ENCODE data around the gene KRTAP5-4.
"Not testable (repeated sequence)": the region's sequence is repeated elsewhere in the genome, so short reads cannot be mapped to it uniquely, and the experiment has no call there.

The KRTAP5-4 gene

GRCh38 chr11:1650034-1650917 lies 28.3 kb upstream of the KRTAP5-4 start:
- H3K36me3 ChIP-seq (ENCODE audit: insufficient read depth, low read length), result no peaks in the 10 kb centered on the region
- H2AFZ ChIP-seq (ENCODE audit: low read length), result no peak overlapping the region
- H3K27me3 ChIP-seq (ENCODE audit: insufficient read depth, low read length, poor library complexity, severe bottlenecking), result no peaks in the 10 kb centered on the region
- H3K9me2 ChIP-seq (replicated peaks; ENCODE audit: low read depth, low read length), result no peaks in the 10 kb centered on the region
- TF ChIP-seq, protein P1, sequence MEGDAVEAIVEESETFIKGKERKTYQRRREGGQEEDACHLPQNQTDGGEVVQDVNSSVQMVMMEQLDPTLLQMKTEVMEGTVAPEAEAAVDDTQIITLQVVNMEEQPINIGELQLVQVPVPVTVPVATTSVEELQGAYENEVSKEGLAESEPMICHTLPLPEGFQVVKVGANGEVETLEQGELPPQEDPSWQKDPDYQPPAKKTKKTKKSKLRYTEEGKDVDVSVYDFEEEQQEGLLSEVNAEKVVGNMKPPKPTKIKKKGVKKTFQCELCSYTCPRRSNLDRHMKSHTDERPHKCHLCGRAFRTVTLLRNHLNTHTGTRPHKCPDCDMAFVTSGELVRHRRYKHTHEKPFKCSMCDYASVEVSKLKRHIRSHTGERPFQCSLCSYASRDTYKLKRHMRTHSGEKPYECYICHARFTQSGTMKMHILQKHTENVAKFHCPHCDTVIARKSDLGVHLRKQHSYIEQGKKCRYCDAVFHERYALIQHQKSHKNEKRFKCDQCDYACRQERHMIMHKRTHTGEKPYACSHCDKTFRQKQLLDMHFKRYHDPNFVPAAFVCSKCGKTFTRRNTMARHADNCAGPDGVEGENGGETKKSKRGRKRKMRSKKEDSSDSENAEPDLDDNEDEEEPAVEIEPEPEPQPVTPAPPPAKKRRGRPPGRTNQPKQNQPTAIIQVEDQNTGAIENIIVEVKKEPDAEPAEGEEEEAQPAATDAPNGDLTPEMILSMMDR (conservative IDR thresholded peaks at IDR 0.05; ENCODE audit: low read length), result no peak
- no peak for TF ChIP-seq EZH2phosphoT487 (IDR thresholded peaks at IDR 0.05; ENCODE audit: borderline replicate concordance)
- H3K9ac ChIP-seq (ENCODE audit: low read depth, low read length, poor library complexity, severe bottlenecking), result no peak overlapping the region
- no peak overlapping the region for H3K4me2 ChIP-seq (ENCODE audit: low read depth, low read length, poor library complexity, severe bottlenecking)
- H3F3A ChIP-seq (ENCODE audit: low read depth), result no peaks in the 10 kb centered on the region
- H3K9me3 ChIP-seq (ENCODE audit: insufficient read depth, low read depth, low read length), result no peaks in the 10 kb centered on the region
- no peaks in the 10 kb centered on the region for H3K79me2 ChIP-seq (ENCODE audit: insufficient read depth, low read length)
- no peak overlapping the region for H3K4me3 ChIP-seq (ENCODE audit: low read length, poor library complexity, severe bottlenecking)
- H3K4me1 ChIP-seq (ENCODE audit: insufficient read depth, low read length, poor library complexity, severe bottlenecking), result no peaks in the 10 kb centered on the region
- no peaks in the 10 kb centered on the region for H4K20me1 ChIP-seq (ENCODE audit: insufficient read depth, low read length, poor library complexity, severe bottlenecking)

DNA sequence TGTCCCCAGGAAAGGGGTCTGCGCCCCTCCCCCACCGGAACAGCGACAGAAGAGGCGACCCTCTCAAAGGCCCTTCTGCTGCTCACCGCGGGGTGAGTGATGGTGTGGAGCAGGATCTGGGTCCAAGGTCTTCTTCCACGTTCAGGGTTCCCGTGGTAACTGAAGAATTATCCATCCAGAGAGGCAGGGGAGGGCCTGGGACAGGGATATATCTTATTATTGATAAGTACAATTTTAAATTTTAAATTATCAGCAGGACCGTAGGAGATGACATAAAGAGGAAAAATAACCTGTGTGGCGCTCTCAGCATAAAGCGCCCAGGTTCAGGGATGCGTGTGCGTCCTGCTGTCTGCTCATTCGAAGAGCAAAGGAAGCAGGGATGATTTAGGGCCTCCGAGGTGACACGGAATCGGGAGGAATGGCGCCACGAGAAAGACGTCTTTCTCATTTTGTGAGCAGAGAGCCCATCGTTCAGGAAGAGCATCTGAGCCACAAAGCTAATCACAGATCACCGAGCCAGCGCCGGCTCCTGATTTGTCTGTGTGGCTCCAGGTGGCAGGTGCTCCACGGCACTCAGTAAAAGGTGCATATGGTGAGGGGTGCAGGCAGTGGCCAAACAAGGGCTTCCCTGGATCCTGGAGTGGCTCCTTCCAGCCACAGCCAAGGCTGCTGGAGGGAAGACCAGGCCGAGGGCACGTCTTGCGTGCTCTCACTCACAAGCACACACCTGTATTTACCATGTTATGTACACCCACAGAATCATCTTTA lies 26.9 kb upstream of the KRTAP5-4 start:
- Histone ChIP-seq H3K9me2 (replicated peaks; ENCODE audit: low read depth, low read length) (no peaks in the 10 kb centered on the region), H3K9ac (ENCODE audit: low read depth, low read length, poor library complexity, severe bottlenecking) (no peak overlapping the region), H2AFZ (ENCODE audit: low read length) (no peak overlapping the region), H3K36me3 (ENCODE audit: insufficient read depth, low read length) (no peaks in the 10 kb centered on the region), H3F3A (ENCODE audit: low read depth) (no peaks in the 10 kb centered on the region), H3K4me2 (ENCODE audit: low read depth, low read length, poor library complexity, severe bottlenecking) (no peak overlapping the region), H3K79me2 (ENCODE audit: insufficient read depth, low read length) (no peaks in the 10 kb centered on the region), H4K20me1 (ENCODE audit: insufficient read depth, low read length, poor library complexity, severe bottlenecking) (no peaks in the 10 kb centered on the region), H3K4me3 (ENCODE audit: low read length, poor library complexity, severe bottlenecking) (no peak overlapping the region), H3K4me1 (ENCODE audit: insufficient read depth, low read length, poor library complexity, severe bottlenecking) (no peaks in the 10 kb centered on the region), H3K9me3 (ENCODE audit: insufficient read depth, low read depth, low read length) (no peaks in the 10 kb centered on the region), H3K27me3 (ENCODE audit: insufficient read depth, low read length, poor library complexity, severe bottlenecking) (no peaks in the 10 kb centered on the region)
- TF ChIP-seq EZH2phosphoT487 (IDR thresholded peaks at IDR 0.05; ENCODE audit: borderline replicate concordance), result no peak
- TF ChIP-seq, protein P1 (conservative IDR thresholded peaks at IDR 0.05; ENCODE audit: low read length), result no peak

DNA sequence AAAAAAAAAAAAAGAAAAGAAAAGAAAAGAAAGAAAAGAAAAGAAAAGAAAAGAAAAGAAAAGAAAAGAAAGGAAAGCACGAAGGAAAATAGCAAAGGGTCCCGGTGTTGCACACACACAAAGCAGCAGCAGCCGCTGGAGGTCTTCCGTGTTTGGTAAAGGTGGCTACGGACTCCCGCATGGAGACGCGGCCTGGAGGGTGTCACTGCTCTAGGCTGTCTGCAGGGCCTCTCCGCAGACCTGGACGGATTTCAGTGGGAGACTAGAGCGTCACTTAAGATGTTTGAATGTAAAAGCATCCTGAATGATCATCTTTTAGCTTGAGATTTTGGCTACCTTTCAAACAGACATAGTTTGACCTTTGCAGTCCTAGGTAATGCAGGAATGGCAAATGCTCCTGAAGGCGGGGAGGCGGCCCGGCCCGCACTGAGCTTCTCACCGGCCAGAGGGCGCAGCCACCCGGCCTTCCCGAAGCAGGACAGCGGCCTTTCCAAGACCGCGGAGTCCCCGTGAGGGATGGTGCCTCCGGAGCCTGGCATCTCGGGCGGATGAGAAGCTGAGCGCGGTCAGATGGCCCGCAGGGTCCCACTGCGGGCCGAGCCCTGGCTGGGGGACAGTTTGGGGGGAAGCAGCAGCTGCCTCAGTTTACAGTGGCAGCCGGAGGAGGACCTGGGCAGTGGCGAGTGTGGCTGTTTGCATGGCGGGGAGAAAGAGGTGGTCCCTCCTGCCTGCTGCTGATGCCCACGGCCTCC lies 26.1 kb upstream of the KRTAP5-4 start:
- Histone ChIP-seq H3K9me3 (ENCODE audit: insufficient read depth, low read depth, low read length) (no peaks in the 10 kb centered on the region), H3K9ac (ENCODE audit: low read depth, low read length, poor library complexity, severe bottlenecking) (no peak overlapping the region), H3K4me2 (ENCODE audit: low read depth, low read length, poor library complexity, severe bottlenecking) (no peak overlapping the region), H3K4me3 (ENCODE audit: low read length, poor library complexity, severe bottlenecking) (no peak overlapping the region), H3K36me3 (ENCODE audit: insufficient read depth, low read length) (no peaks in the 10 kb centered on the region), H3K27me3 (ENCODE audit: insufficient read depth, low read length, poor library complexity, severe bottlenecking) (no peaks in the 10 kb centered on the region), H3F3A (ENCODE audit: low read depth) (no peaks in the 10 kb centered on the region), H2AFZ (ENCODE audit: low read length) (no peak overlapping the region), H3K79me2 (ENCODE audit: insufficient read depth, low read length) (no peaks in the 10 kb centered on the region), H3K9me2 (replicated peaks; ENCODE audit: low read depth, low read length) (no peaks in the 10 kb centered on the region), H3K4me1 (ENCODE audit: insufficient read depth, low read length, poor library complexity, severe bottlenecking) (no peaks in the 10 kb centered on the region), H4K20me1 (ENCODE audit: insufficient read depth, low read length, poor library complexity, severe bottlenecking) (no peaks in the 10 kb centered on the region)
- TF ChIP-seq, protein P1 (conservative IDR thresholded peaks at IDR 0.05; ENCODE audit: low read length), result no peak
- no peak for TF ChIP-seq EZH2phosphoT487 (IDR thresholded peaks at IDR 0.05; ENCODE audit: borderline replicate concordance)

- H3K4me2 ChIP-seq (ENCODE audit: low read depth, low read length, poor library complexity, severe bottlenecking); H3K4me3 ChIP-seq (ENCODE audit: low read length, poor library complexity, severe bottlenecking); H3K9ac ChIP-seq (ENCODE audit: low read depth, low read length, poor library complexity, severe bottlenecking); H3K36me3 ChIP-seq (ENCODE audit: insufficient read depth, low read length); H4K20me1 ChIP-seq (ENCODE audit: insufficient read depth, low read length, poor library complexity, severe bottlenecking); H3F3A ChIP-seq (ENCODE audit: low read depth); H3K79me2 ChIP-seq (ENCODE audit: insufficient read depth, low read length); H3K4me1 ChIP-seq (ENCODE audit: insufficient read depth, low read length, poor library complexity, severe bottlenecking); H3K27me3 ChIP-seq (ENCODE audit: insufficient read depth, low read length, poor library complexity, severe bottlenecking); H3K9me2 ChIP-seq (replicated peaks; ENCODE audit: low read depth, low read length); H3K9me3 ChIP-seq (ENCODE audit: insufficient read depth, low read depth, low read length); H2AFZ ChIP-seq (ENCODE audit: low read length): not testable (repeated sequence)
These were observed 24.6 kb upstream of the KRTAP5-4 start for GRCh38 chr11:1646540-1646939.
